ENCODE results near the gene UBE2O. TPM values are rescaled to one million over a fixed set of nuclear protein-coding genes. Genes with fewer than 3 reads are reported as not detected.

The UBE2O gene
- total and polyA plus RNA-seq, 4 donors = 3.3 to 71.5 (median 9.2) TPM

- DNase-seq (ENCODE audit: low spot score) = peak; percentile 99
- Histone ChIP-seq H3K36me3 (ENCODE audit: control insufficient read depth in 4 of 4, insufficient read depth in 3 of 4, low read depth in 1 of 4, low read length in 3 of 4) (no peaks in the 10 kb centered on the region), H3K9ac (ENCODE audit: low read depth in 1 of 2, low read length in 2 of 2) (peak within 1 kb of the TSS; percentile 26 to 32), H3K4me3 (ENCODE audit: low read depth in 1 of 3, low read length in 3 of 3) (peak within 1 kb of the TSS; percentile 53 to 84 (median 65)), H3K4me1 (ENCODE audit: control insufficient read depth in 4 of 4, insufficient read depth in 4 of 4, low read length in 3 of 4) (peaks cover 10 to 44% (median 24%) of the 10 kb centered on the region in 4 donors), H3K27ac (ENCODE audit: low read depth in 1 of 2, low read length in 2 of 2) (peak within 1 kb of the TSS; percentile 64 to 86), H3K9me3 (ENCODE audit: control insufficient read depth in 4 of 4, low read length in 3 of 4) (no peaks in the 10 kb centered on the region), H3K27me3 (ENCODE audit: control insufficient read depth in 4 of 4, insufficient read depth in 4 of 4, low read length in 3 of 4) (no peaks in the 10 kb centered on the region)
- WGBS = 2% methylated on average over 72 of the region's 72 CpGs
- TF ChIP-seq YY1 (IDR thresholded peaks at IDR 0.05) (no peak), HNF4A (conservative IDR thresholded peaks at IDR 0.05) (no peak), TAF1 (conservative IDR thresholded peaks at IDR 0.05) (no peak), ZBTB33 (IDR thresholded peaks at IDR 0.05) (no peak), JUND (IDR thresholded peaks at IDR 0.05) (no peak)
- TF ChIP-seq, protein P1, sequence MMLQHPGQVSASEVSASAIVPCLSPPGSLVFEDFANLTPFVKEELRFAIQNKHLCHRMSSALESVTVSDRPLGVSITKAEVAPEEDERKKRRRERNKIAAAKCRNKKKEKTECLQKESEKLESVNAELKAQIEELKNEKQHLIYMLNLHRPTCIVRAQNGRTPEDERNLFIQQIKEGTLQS (IDR thresholded peaks at IDR 0.05) = no peak
Observed at GRCh38 chr17:76501018-76501826, 48.3 kb upstream of the UBE2O start, which contains the start of gene RHBDF2. Gene RHBDF2 (minus strand): TSS chr17:76501423. CDS start chr17:76481524, 19,899 bp downstream.

- H3K4me1 ChIP-seq (ENCODE audit: control insufficient read depth in 4 of 4, insufficient read depth in 4 of 4, low read length in 3 of 4) = peaks cover 10 to 44% (median 24%) of the 10 kb centered on the region in 4 donors
- peak overlapping the region; percentile 26 to 32 for H3K9ac ChIP-seq (ENCODE audit: low read depth in 1 of 2, low read length in 2 of 2)
- no peaks in the 10 kb centered on the region for H3K27me3 ChIP-seq (ENCODE audit: control insufficient read depth in 4 of 4, insufficient read depth in 4 of 4, low read length in 3 of 4)
- peak overlapping the region; percentile 64 to 86 for H3K27ac ChIP-seq (ENCODE audit: low read depth in 1 of 2, low read length in 2 of 2)
- TF ChIP-seq JUND (IDR thresholded peaks at IDR 0.05) = no peak
- no peak for TF ChIP-seq EGR1 (IDR thresholded peaks at IDR 0.05; ENCODE audit: low read depth in 2 of 2)
- TF ChIP-seq ZBTB33 (IDR thresholded peaks at IDR 0.05) = no peak
- TF ChIP-seq RXRA (IDR thresholded peaks at IDR 0.05) = no peak
- TF ChIP-seq, protein P1 (IDR thresholded peaks at IDR 0.05) = no peak
- no peaks in the 10 kb centered on the region for H3K36me3 ChIP-seq (ENCODE audit: control insufficient read depth in 4 of 4, insufficient read depth in 3 of 4, low read depth in 1 of 4, low read length in 3 of 4)
- 9% methylated on average over 10 of the region's 10 CpGs for WGBS
- DNase-seq (ENCODE audit: low spot score) = no peak
- peak overlapping the region; percentile 53 to 84 (median 65) for H3K4me3 ChIP-seq (ENCODE audit: low read depth in 1 of 3, low read length in 3 of 3)
- no peaks in the 10 kb centered on the region for H3K9me3 ChIP-seq (ENCODE audit: control insufficient read depth in 4 of 4, low read length in 3 of 4)
Observed at GRCh38 chr17:76500747-76501017, 47.7 kb upstream of the UBE2O start.

DNA sequence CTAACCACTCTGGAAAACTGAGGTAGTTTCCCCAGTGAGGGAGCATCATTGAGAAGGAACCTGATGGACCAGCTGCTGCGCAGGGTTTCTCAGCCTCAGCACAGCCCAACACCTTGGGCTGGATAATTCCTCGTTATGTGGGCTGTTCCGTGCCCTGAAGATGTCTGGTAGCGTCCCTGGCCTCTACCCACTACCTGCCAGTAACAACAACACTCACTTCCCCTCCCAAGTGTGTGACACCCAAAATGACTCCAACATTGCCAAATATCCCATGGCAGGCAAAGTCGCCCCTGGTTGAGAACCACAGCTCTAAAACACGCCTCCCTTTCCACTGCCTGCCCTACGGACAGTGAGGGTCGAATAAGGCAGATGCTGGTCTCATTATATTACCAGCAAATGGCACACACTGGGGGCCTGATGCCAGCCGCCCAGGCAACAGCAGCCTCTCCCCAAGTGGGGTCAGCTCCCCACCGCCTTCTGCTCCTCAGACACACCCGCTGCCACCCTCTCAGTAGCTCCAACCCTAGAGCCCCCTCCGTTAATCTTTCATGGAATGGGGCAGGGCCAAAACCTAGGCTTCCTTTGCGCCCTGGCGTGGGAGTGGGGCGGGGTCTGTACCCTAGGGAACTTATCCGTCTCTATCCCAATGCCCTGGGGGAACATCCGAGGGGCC lies 47.3 kb upstream of the UBE2O start:
- Histone ChIP-seq H3K27me3 (ENCODE audit: control insufficient read depth in 4 of 4, insufficient read depth in 4 of 4, low read length in 3 of 4) (no peaks in the 10 kb centered on the region), H3K27ac (ENCODE audit: low read depth in 1 of 2, low read length in 2 of 2) (peak overlapping the region; percentile 64 to 86), H3K9me3 (ENCODE audit: control insufficient read depth in 4 of 4, low read length in 3 of 4) (no peaks in the 10 kb centered on the region), H3K36me3 (ENCODE audit: control insufficient read depth in 4 of 4, insufficient read depth in 3 of 4, low read depth in 1 of 4, low read length in 3 of 4) (no peaks in the 10 kb centered on the region), H3K4me1 (ENCODE audit: control insufficient read depth in 4 of 4, insufficient read depth in 4 of 4, low read length in 3 of 4) (peaks cover 10 to 44% (median 24%) of the 10 kb centered on the region in 4 donors), H3K9ac (ENCODE audit: low read depth in 1 of 2, low read length in 2 of 2) (peak overlapping the region in 1 of 2 donors; percentile 32), H3K4me3 (ENCODE audit: low read depth in 1 of 3, low read length in 3 of 3) (peak overlapping the region; percentile 53 to 84 (median 65))
- DNase-seq (ENCODE audit: low spot score) = no peak
- 73% methylated on average over 17 of the region's 17 CpGs for WGBS
- TF ChIP-seq, protein P2, sequence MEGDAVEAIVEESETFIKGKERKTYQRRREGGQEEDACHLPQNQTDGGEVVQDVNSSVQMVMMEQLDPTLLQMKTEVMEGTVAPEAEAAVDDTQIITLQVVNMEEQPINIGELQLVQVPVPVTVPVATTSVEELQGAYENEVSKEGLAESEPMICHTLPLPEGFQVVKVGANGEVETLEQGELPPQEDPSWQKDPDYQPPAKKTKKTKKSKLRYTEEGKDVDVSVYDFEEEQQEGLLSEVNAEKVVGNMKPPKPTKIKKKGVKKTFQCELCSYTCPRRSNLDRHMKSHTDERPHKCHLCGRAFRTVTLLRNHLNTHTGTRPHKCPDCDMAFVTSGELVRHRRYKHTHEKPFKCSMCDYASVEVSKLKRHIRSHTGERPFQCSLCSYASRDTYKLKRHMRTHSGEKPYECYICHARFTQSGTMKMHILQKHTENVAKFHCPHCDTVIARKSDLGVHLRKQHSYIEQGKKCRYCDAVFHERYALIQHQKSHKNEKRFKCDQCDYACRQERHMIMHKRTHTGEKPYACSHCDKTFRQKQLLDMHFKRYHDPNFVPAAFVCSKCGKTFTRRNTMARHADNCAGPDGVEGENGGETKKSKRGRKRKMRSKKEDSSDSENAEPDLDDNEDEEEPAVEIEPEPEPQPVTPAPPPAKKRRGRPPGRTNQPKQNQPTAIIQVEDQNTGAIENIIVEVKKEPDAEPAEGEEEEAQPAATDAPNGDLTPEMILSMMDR (IDR thresholded peaks at IDR 0.05; ENCODE audit: low read depth, low read length, missing input control) = no peak
- TF ChIP-seq SP1 (IDR thresholded peaks at IDR 0.05) (no peak), FOXA1 (IDR thresholded peaks at IDR 0.05) (no peak), RXRA (IDR thresholded peaks at IDR 0.05) (no peak), EGR1 (IDR thresholded peaks at IDR 0.05; ENCODE audit: low read depth in 2 of 2) (no peak), HNF4A (conservative IDR thresholded peaks at IDR 0.05) (no peak), FOXA2 (IDR thresholded peaks at IDR 0.05) (no peak), RAD21 (IDR thresholded peaks at IDR 0.05) (no peak), HNF4G (IDR thresholded peaks at IDR 0.05) (no peak), ZBTB33 (IDR thresholded peaks at IDR 0.05) (no peak)
- TF ChIP-seq, protein P3, sequence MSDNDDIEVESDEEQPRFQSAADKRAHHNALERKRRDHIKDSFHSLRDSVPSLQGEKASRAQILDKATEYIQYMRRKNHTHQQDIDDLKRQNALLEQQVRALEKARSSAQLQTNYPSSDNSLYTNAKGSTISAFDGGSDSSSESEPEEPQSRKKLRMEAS (IDR thresholded peaks at IDR 0.05) = no peak

All from liver (tissue), 9 donors.